Measurements from ENCODE around the gene MAP3K21.

- TF ChIP-seq EP300 (IDR thresholded peaks at IDR 0.05) (no peak), POLR2AphosphoS5 (IDR thresholded peaks at IDR 0.05) (no peak), CTCF (IDR thresholded peaks at IDR 0.05) (no peak), POLR2A (IDR thresholded peaks at IDR 0.05) (no peak)
These were observed 10.6 kb downstream of the MAP3K21 start for GRCh38 chr1:233338102-233338501.

All from stomach (tissue), 4 donors.